Loucy (cell line): Measurements from ENCODE around the gene IGSF21.
"Not testable (repeated sequence)": the region's sequence is repeated elsewhere in the genome, so short reads cannot be mapped to it uniquely, and the experiment has no call there.

ENCODE experiments used
- H2AFZ ChIP-seq: fragments of 200-600 bp; sonication (generic); 2 replicates; pipeline ENCODE4 v1.6.0; 2016; ENCODE audit warnings: antibody characterized with exemption, mild to moderate bottlenecking, low read length, moderate library complexity
- H3F3A ChIP-seq: fragments of 200-600 bp; 2 replicates; pipeline ENCODE4 v1.6.0; 2016; ENCODE audit warnings: antibody characterized with exemption, low read depth, mild to moderate bottlenecking
- H3K27me3 ChIP-seq: fragments of 200-600 bp; sonication (generic); 2 replicates; pipeline ENCODE4 v1.6.1; 2014; ENCODE audit warnings: low read length, mild to moderate bottlenecking; ENCODE audit not compliant: insufficient read depth, poor library complexity, severe bottlenecking
- H3K36me3 ChIP-seq: fragments of 200-600 bp; sonication (generic); 2 replicates; pipeline ENCODE4 v1.6.1; 2016; ENCODE audit warnings: low read length; ENCODE audit not compliant: insufficient read depth
- H3K4me1 ChIP-seq: fragments of 200-600 bp; sonication (generic); 2 replicates; pipeline ENCODE4 v1.5.1; 2014; ENCODE audit warnings: low read length, mild to moderate bottlenecking; ENCODE audit not compliant: insufficient read depth, poor library complexity, severe bottlenecking
- H3K4me2 ChIP-seq: fragments of 200-600 bp; sonication (generic); 2 replicates; pipeline ENCODE4 v1.6.0; 2014; ENCODE audit warnings: antibody characterized with exemption, low read length, low read depth, mild to moderate bottlenecking; ENCODE audit not compliant: poor library complexity, severe bottlenecking
- H3K4me3 ChIP-seq: fragments of 200-600 bp; sonication (generic); 2 replicates; pipeline ENCODE4 v1.5.1; 2014; ENCODE audit warnings: low read length, mild to moderate bottlenecking, mixed read lengths; ENCODE audit not compliant: poor library complexity, severe bottlenecking
- H3K79me2 ChIP-seq: fragments of 200-600 bp; sonication (generic); 2 replicates; pipeline ENCODE4 v1.6.1; 2014; ENCODE audit warnings: low read length; ENCODE audit not compliant: insufficient read depth
- H3K9ac ChIP-seq: fragments of 200-600 bp; sonication (generic); 2 replicates; pipeline ENCODE4 v1.6.0; 2014; ENCODE audit warnings: mild to moderate bottlenecking, low read depth, low read length, moderate library complexity; ENCODE audit not compliant: poor library complexity, severe bottlenecking
- H3K9me2 ChIP-seq: fragments of 200-600 bp; sonication (generic); replicated peaks from 2 replicates; pipeline ENCODE4 v1.6.1; 2016; ENCODE audit warnings: low read depth, low read length, mixed read lengths
- H3K9me3 ChIP-seq: fragments of 200-600 bp; sonication (generic); 2 replicates; pipeline ENCODE4 v1.6.1; 2014; ENCODE audit warnings: mild to moderate bottlenecking, antibody characterized with exemption, low read length, low read depth; ENCODE audit not compliant: insufficient read depth
- H4K20me1 ChIP-seq: fragments of 200-600 bp; sonication (generic); 2 replicates; pipeline ENCODE4 v1.6.0; 2014; ENCODE audit warnings: antibody characterized with exemption, low read length, mild to moderate bottlenecking; ENCODE audit not compliant: insufficient read depth, poor library complexity, severe bottlenecking
- EZH2phosphoT487 ChIP-seq: fragments of 200-600 bp; IDR thresholded peaks from 2 replicates; pipeline ENCODE4 v1.6.1; 2018; ENCODE audit warnings: antibody characterized with exemption, mild to moderate bottlenecking, moderate library complexity, borderline replicate concordance
- TF ChIP-seq, protein P1 (sequence below): fragments of 200-600 bp; sonication (generic); conservative IDR thresholded peaks from 2 replicates; pipeline ENCODE4 v1.5.1; 2014; ENCODE audit warnings: mild to moderate bottlenecking, antibody characterized with exemption, low read length

Gene IGSF21

DNA sequence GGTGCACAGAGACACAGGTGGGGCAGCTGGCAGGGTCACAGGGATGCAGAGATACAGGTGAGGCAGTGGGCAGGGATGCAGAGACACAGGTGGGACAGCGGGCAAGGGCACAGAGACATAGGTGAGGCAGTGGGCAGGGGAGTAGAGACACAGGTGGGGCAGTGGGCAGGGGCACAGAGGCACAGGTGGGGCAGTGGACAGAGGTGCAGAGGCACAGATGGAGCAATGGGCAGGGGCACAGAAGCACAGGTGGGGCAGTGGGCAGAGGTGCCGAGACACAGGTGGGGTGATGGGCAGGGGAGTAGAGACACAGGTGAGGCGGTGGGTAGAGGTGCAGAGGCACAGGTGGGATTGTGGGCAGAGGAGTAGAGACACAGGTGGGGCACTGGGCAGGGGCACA lies 255.8 kb downstream of the IGSF21 start:
- no peaks in the 10 kb centered on the region for H4K20me1 ChIP-seq
- H3K36me3 ChIP-seq: no peaks in the 10 kb centered on the region
- H3K9ac ChIP-seq: no peak overlapping the region
- H3K4me3 ChIP-seq: no peak overlapping the region
- H3K79me2 ChIP-seq: no peaks in the 10 kb centered on the region
- H3K4me2 ChIP-seq: no peak overlapping the region
- no peaks in the 10 kb centered on the region for H3K9me2 ChIP-seq
- H3K4me1 ChIP-seq: no peaks in the 10 kb centered on the region
- no peak for TF ChIP-seq EZH2phosphoT487
- TF ChIP-seq, protein P1, sequence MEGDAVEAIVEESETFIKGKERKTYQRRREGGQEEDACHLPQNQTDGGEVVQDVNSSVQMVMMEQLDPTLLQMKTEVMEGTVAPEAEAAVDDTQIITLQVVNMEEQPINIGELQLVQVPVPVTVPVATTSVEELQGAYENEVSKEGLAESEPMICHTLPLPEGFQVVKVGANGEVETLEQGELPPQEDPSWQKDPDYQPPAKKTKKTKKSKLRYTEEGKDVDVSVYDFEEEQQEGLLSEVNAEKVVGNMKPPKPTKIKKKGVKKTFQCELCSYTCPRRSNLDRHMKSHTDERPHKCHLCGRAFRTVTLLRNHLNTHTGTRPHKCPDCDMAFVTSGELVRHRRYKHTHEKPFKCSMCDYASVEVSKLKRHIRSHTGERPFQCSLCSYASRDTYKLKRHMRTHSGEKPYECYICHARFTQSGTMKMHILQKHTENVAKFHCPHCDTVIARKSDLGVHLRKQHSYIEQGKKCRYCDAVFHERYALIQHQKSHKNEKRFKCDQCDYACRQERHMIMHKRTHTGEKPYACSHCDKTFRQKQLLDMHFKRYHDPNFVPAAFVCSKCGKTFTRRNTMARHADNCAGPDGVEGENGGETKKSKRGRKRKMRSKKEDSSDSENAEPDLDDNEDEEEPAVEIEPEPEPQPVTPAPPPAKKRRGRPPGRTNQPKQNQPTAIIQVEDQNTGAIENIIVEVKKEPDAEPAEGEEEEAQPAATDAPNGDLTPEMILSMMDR: no peak
- H2AFZ ChIP-seq: no peak overlapping the region
- H3K9me3 ChIP-seq: no peaks in the 10 kb centered on the region; the same call in 1 of the 2 replicates
- no peaks in the 10 kb centered on the region for H3K27me3 ChIP-seq
- no peaks in the 10 kb centered on the region for H3F3A ChIP-seq

DNA sequence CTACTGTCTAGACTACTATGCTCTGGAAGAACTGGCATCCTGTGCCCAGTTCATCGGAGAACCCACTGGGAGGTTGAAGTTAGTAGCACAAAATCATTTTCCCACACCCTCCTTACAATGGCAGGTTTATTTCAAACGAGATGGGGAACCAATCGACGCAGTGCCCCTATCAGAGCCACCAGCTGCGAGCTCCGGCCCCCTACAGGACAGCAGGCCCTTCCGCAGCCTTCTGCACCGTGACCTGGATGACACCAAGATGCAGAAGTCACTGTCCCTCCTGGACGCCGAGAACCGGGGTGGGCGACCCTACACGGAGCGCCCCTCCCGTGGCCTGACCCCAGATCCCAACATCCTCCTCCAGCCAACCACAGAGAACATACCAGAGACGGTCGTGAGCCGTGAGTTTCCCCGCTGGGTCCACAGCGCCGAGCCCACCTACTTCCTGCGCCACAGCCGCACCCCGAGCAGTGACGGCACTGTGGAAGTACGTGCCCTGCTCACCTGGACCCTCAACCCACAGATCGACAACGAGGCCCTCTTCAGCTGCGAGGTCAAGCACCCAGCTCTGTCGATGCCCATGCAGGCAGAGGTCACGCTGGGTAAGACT lies 257.6 kb downstream of the IGSF21 start:
- Histone ChIP-seq H4K20me1 (no peaks in the 10 kb centered on the region), H3K9me3 (no peaks in the 10 kb centered on the region; the same call in 1 of the 2 replicates), H3K36me3 (no peaks in the 10 kb centered on the region), H3K4me1 (no peaks in the 10 kb centered on the region), H3K4me3 (no peak overlapping the region), H3K27me3 (no peaks in the 10 kb centered on the region), H3F3A (no peaks in the 10 kb centered on the region), H2AFZ (no peak overlapping the region), H3K9ac (no peak overlapping the region), H3K9me2 (no peaks in the 10 kb centered on the region), H3K79me2 (no peaks in the 10 kb centered on the region), H3K4me2 (no peak overlapping the region)
- TF ChIP-seq, protein P1: no peak
- TF ChIP-seq EZH2phosphoT487: no peak

DNA sequence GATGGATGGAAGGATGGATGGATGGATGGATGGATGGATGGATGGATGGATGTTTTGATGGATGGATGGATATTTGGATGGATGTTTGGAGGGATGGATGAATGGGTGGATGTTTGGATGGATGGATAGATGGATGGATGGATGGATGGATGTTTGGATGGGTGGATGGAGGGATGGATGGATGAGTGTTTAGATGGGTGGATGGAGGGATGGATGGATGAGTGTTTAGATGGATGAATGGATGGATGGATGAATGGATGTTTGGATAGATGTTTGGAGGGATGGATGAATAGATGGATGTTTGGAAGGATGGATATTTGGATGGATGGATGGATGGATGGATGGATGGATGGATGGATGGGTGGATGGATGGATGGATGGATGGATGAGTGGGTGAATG lies 264.9 kb downstream of the IGSF21 start:
- H3F3A ChIP-seq, H3K4me1 ChIP-seq, H3K27me3 ChIP-seq: not testable (repeated sequence)

DNA sequence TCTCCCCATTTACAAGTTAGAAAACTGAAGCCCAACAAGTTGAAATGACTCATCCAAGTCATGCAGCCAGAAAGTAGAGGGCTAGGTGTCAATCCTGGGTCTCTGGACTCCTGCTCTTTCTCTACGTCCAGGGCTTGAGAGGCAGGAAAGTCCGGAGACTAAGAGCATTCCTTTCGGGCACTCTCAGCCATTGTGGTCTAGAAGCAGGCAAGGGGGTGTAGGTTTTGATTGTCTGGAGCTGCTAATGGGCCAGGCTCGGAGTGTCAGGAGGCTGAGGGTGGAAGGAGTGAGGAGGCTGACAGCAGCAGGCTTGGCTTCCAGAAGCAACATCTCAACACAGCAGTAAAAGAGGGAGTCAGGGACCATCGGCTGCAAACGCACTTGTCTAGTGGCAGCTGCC lies 265.6 kb downstream of the IGSF21 start:
- H3K9me2 ChIP-seq: no peaks in the 10 kb centered on the region
- no peaks in the 10 kb centered on the region for H3K27me3 ChIP-seq
- H3K79me2 ChIP-seq: no peaks in the 10 kb centered on the region
- H3K9me3 ChIP-seq: no peaks in the 10 kb centered on the region; the same call in 1 of the 2 replicates
- TF ChIP-seq EZH2phosphoT487: no peak
- TF ChIP-seq, protein P1: no peak
- H2AFZ ChIP-seq: no peak overlapping the region
- no peaks in the 10 kb centered on the region for H3F3A ChIP-seq
- no peaks in the 10 kb centered on the region for H3K36me3 ChIP-seq
- no peak overlapping the region for H3K9ac ChIP-seq
- H3K4me2 ChIP-seq: no peak overlapping the region
- H3K4me3 ChIP-seq: no peak overlapping the region
- no peaks in the 10 kb centered on the region for H3K4me1 ChIP-seq
- H4K20me1 ChIP-seq: no peaks in the 10 kb centered on the region

More for the DNA sequence above, 264.9 kb downstream of the IGSF21 start:
- H3K9me2 ChIP-seq, H3K9me3 ChIP-seq, H3K4me2 ChIP-seq, H3K9ac ChIP-seq, H3K4me3 ChIP-seq, H3K79me2 ChIP-seq, H2AFZ ChIP-seq, H3K36me3 ChIP-seq, H4K20me1 ChIP-seq: not testable (repeated sequence)
